Choroid plexus epithelial cell (primary cell): Measurements from ENCODE around the gene OR10G3.
"Not testable (repeated sequence)": the region's sequence is repeated elsewhere in the genome, so short reads cannot be mapped to it uniquely, and the experiment has no call there.

Experiments
- DNase-seq: peaks from one replicate; pipeline ENCODE4 v3.0.0-alpha.2; 2010; ENCODE audit warnings: low read depth
- H3K4me3 ChIP-seq: 2 replicates; pipeline ENCODE4 v1.5.1; 2011; ENCODE audit warnings: low read depth, mild to moderate bottlenecking, control low read depth, low read length, moderate library complexity
- CTCF ChIP-seq: conservative IDR thresholded peaks from 2 replicates; pipeline ENCODE4 v1.5.1; 2011; ENCODE audit warnings: low read depth, mild to moderate bottlenecking, control low read depth, inconsistent platforms, low read length, moderate library complexity

OR10G3 gene

GRCh38 chr14:21575661-21576060, 4.2 kb downstream of the OR10G3 start:
- H3K4me3 ChIP-seq: no peak overlapping the region
- TF ChIP-seq CTCF: no peak
- DNase-seq: no peak

- TF ChIP-seq CTCF: no peak
- DNase-seq: no peak
- H3K4me3 ChIP-seq: no peak overlapping the region
Measured at GRCh38 chr14:21572604-21573003, 7.3 kb downstream of the OR10G3 start.

GRCh38 chr14:21558703-21559170, 21.1 kb downstream of the OR10G3 start:
- TF ChIP-seq CTCF: no peak
- no peak overlapping the region for H3K4me3 ChIP-seq
- DNase-seq: no peak

- peak overlapping the region; percentile 33 for H3K4me3 ChIP-seq
- TF ChIP-seq CTCF: peak; percentile 65
- peak; percentile 95 for DNase-seq
Measured at GRCh38 chr14:21557084-21557901, 22.6 kb downstream of the OR10G3 start.

GRCh38 chr14:21556378-21557083, 23.3 kb downstream of the OR10G3 start:
- H3K4me3 ChIP-seq: no peak overlapping the region
- TF ChIP-seq CTCF: no peak
- DNase-seq: no peak

GRCh38 chr14:21553266-21553665, 26.6 kb downstream of the OR10G3 start:
- H3K4me3 ChIP-seq: no peak overlapping the region
- DNase-seq: no peak
- TF ChIP-seq CTCF: no peak

- not testable (repeated sequence) for H3K4me3 ChIP-seq, DNase-seq
Measured at GRCh38 chr14:21544588-21544987, 35.3 kb downstream of the OR10G3 start.
